ENCODE results near the gene GPR75.
"Not testable (repeated sequence)": the region's sequence is repeated elsewhere in the genome, so short reads cannot be mapped to it uniquely, and the experiment has no call there.

GPR75 gene

DNA sequence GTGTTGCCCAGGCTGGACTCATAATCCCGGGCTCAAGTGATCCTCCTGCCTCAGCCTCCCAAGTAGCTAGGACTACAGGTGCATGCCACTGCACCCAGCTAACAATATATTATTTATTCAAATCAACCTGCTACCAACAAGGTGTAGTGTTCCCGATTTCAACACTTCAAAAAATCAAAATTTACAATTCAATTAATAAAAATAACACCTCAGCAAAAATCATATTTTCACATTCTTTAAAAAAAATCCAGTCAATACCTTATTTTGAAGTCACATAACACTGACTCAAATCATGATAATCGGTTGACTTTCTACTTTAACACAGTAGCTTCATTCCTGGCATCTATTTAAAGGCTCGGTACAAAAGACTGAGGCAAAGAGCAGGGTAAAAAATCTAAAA is 7.2 kb downstream of the GPR75 start:
- POLR2A ChIA-PET, result interaction anchor here (0.6 kb wide), 1 partner anchor 13 kb away, joined by 3 read pairs; no protein-coding TSS in a partner anchor
- CTCF ChIA-PET, result no interaction called here

DNA sequence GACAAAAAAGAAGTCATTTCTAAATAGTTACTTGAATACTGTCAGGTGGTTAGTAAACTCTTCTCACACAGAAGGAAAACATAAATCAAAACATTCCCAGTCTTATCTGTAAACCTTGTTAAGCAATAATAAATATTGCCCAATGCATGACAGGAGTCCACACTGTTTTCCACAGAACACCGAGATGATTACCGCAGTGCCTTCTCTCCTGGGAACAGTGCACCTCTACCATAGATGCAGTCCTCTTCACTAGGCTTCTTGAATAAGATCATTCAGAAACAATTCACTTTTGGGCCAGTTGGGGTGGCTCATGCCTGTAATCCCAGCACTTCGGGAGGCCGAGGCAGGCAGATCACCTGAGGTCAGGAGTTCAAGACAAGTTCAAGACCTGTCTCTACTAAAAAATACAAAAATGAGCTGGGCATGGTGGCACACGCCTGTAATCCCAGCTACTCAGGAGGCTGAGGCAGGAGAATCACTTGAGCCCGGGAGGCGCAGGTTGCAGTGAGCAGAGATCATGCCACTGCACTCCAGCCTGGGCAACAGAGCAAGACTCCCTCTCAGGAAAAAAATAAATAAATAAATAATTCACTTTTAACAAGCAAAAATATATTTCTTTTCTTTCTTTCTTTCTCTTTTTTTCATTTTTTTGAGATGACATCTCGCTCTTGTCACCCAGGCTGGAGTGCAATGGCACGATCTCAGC is 8.6 kb downstream of the GPR75 start:
- H3K27ac ChIP-seq (ENCODE audit: extremely low read depth, low read depth, low read length); CTCF ChIA-PET; H3K9me3 ChIP-seq (ENCODE audit: control insufficient read depth, insufficient read depth, low read depth, low read length); POLR2A ChIA-PET; H3K4me1 ChIP-seq (ENCODE audit: control insufficient read depth, insufficient read depth, low read length); H3K4me3 ChIP-seq (ENCODE audit: low read depth, low read length): not testable (repeated sequence)
- H3K36me3 ChIP-seq (ENCODE audit: control insufficient read depth in 2 of 2, insufficient read depth in 1 of 2, low read length in 2 of 2), result peaks cover 0 to 21% of the 10 kb centered on the region in 2 experiments; a peak in 2 of 3 replicates

More for the DNA sequence above, 7.2 kb downstream of the GPR75 start:
- Histone ChIP-seq H3K4me3 (ENCODE audit: low read depth, low read length) (no peak overlapping the region), H3K4me1 (ENCODE audit: control insufficient read depth, insufficient read depth, low read length) (no peaks in the 10 kb centered on the region), H3K9me3 (ENCODE audit: control insufficient read depth, insufficient read depth, low read depth, low read length) (no peaks in the 10 kb centered on the region), H3K36me3 (ENCODE audit: control insufficient read depth in 2 of 2, insufficient read depth in 1 of 2, low read length in 2 of 2) (peaks cover 0 to 21% of the 10 kb centered on the region in 2 experiments; a peak in 2 of 3 replicates), H3K27ac (ENCODE audit: extremely low read depth, low read depth, low read length) (no peak overlapping the region)
- TF ChIP-seq, protein P1, sequence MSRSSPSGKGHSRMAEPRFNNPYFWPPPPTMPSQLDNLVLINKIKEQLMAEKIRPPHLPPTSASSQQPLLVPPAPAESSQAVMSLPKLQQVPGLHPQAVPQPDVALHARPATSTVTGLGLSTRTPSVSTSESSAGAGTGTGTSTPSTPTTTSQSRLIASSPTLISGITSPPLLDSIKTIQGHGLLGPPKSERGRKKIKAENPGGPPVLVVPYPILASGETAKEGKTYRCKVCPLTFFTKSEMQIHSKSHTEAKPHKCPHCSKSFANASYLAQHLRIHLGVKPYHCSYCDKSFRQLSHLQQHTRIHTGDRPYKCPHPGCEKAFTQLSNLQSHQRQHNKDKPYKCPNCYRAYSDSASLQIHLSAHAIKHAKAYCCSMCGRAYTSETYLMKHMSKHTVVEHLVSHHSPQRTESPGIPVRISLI (tag by site-specific recombination; IDR thresholded peaks at IDR 0.05), result no peak
- TF ChIP-seq ZNF776 (tag by site-specific recombination; IDR thresholded peaks at IDR 0.05; ENCODE audit: borderline replicate concordance), result no peak
- no peak for TF ChIP-seq ZXDB (tag by site-specific recombination; IDR thresholded peaks at IDR 0.05)
- no peak for TF ChIP-seq ZNF664 (tag by site-specific recombination; IDR thresholded peaks at IDR 0.05)
- TF ChIP-seq ZNF768 (tag by site-specific recombination; IDR thresholded peaks at IDR 0.05), result no peak
- no peak for TF ChIP-seq KLF7 (tag by site-specific recombination; IDR thresholded peaks at IDR 0.05; ENCODE audit: borderline replicate concordance)
- TF ChIP-seq ZNF302 (tag by site-specific recombination; IDR thresholded peaks at IDR 0.05; ENCODE audit: low read depth), result no peak
- TF ChIP-seq ZNF544 (tag by site-specific recombination; IDR thresholded peaks at IDR 0.05), result no peak
- no peak for TF ChIP-seq ZNF2 (tag by site-specific recombination; IDR thresholded peaks at IDR 0.05)
- TF ChIP-seq, protein P2, sequence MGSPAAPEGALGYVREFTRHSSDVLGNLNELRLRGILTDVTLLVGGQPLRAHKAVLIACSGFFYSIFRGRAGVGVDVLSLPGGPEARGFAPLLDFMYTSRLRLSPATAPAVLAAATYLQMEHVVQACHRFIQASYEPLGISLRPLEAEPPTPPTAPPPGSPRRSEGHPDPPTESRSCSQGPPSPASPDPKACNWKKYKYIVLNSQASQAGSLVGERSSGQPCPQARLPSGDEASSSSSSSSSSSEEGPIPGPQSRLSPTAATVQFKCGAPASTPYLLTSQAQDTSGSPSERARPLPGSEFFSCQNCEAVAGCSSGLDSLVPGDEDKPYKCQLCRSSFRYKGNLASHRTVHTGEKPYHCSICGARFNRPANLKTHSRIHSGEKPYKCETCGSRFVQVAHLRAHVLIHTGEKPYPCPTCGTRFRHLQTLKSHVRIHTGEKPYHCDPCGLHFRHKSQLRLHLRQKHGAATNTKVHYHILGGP (tag by site-specific recombination; IDR thresholded peaks at IDR 0.05), result no peak
- no peak for TF ChIP-seq ZNF37A (tag by site-specific recombination; IDR thresholded peaks at IDR 0.05)
- no peak for TF ChIP-seq MEIS1 (CRISPR knock-in tag; IDR thresholded peaks at IDR 0.05; ENCODE audit: borderline replicate concordance)
- no peak for TF ChIP-seq ZNF837 (tag by site-specific recombination; IDR thresholded peaks at IDR 0.05)
- TF ChIP-seq ZNF555 (tag by site-specific recombination; conservative IDR thresholded peaks at IDR 0.05), result no peak
- TF ChIP-seq ZNF175 (tag by site-specific recombination; IDR thresholded peaks at IDR 0.05), result no peak
- TF ChIP-seq KLF9 (tag by site-specific recombination; IDR thresholded peaks at IDR 0.05; ENCODE audit: low read depth), result no peak
- TF ChIP-seq, protein P3, sequence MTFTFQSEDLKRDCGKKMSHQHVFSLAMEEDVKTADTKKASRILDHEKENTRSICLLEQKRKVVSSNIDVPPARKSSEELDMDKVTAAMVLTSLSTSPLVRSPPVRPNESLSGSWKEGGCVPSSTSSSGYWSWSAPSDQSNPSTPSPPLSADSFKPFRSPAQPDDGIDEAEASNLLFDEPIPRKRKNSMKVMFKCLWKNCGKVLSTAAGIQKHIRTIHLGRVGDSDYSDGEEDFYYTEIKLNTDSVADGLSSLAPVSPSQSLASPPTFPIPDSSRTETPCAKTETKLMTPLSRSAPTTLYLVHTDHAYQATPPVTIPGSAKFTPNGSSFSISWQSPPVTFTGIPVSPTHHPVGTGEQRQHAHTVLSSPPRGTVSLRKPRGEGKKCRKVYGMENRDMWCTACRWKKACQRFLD (tag by site-specific recombination; IDR thresholded peaks at IDR 0.05), result no peak
- no peak for TF ChIP-seq ZNF174 (tag by site-specific recombination; IDR thresholded peaks at IDR 0.05)

DNA sequence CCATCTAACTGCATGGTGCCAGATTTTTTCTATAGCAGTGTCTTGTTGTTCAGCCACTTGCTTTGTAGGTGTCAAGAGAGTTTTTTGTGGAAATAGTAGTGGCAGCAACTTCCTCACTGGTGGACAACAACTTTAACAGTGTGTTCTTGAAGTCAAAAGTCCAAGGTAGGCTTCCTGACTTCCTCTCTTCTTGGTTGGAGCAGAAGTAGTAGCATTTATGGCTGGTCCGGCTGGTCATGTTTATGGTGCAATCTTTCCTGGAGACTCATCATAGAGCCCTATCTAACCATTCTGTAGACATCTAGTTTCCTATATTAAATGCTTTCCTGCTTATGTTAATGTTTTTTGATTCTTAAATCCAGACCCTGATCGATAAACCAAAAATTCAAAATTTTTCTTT is 11.7 kb downstream of the GPR75 start:
- CTCF ChIA-PET, result no interaction called here
- POLR2A ChIA-PET, result no interaction called here
- Histone ChIP-seq H3K36me3 (ENCODE audit: control insufficient read depth in 2 of 2, insufficient read depth in 1 of 2, low read length in 2 of 2) (peaks cover 0 to 2% of the 10 kb centered on the region in 2 experiments; a peak in 2 of 3 replicates), H3K27ac (ENCODE audit: extremely low read depth, low read depth, low read length) (no peak overlapping the region), H3K9me3 (ENCODE audit: control insufficient read depth, insufficient read depth, low read depth, low read length) (no peaks in the 10 kb centered on the region), H3K4me1 (ENCODE audit: control insufficient read depth, insufficient read depth, low read length) (no peaks in the 10 kb centered on the region), H3K4me3 (ENCODE audit: low read depth, low read length) (no peak overlapping the region)
- TF ChIP-seq REPIN1 (tag by site-specific recombination; IDR thresholded peaks at IDR 0.05; ENCODE audit: low read depth) (no peak), ZNF175 (tag by site-specific recombination; IDR thresholded peaks at IDR 0.05) (no peak), ZNF114 (tag by site-specific recombination; IDR thresholded peaks at IDR 0.05) (no peak), ZNF558 (tag by site-specific recombination; IDR thresholded peaks at IDR 0.05) (no peak), ZNF747 (tag by site-specific recombination; IDR thresholded peaks at IDR 0.05) (no peak), ZNF561 (tag by site-specific recombination; IDR thresholded peaks at IDR 0.05; ENCODE audit: borderline replicate concordance) (no peak), GLI4 (tag by site-specific recombination; IDR thresholded peaks at IDR 0.05) (no peak), ZNF404 (tag by site-specific recombination; IDR thresholded peaks at IDR 0.05) (no peak), ZFP69B (tag by site-specific recombination; IDR thresholded peaks at IDR 0.05) (no peak), ZNF335 (tag by site-specific recombination; conservative IDR thresholded peaks at IDR 0.05) (no peak), ZNF791 (tag by site-specific recombination; IDR thresholded peaks at IDR 0.05) (no peak), SETDB1 (IDR thresholded peaks at IDR 0.05; ENCODE audit: insufficient read length, low read length) (no peak)
- TF ChIP-seq, protein P1 (tag by site-specific recombination; IDR thresholded peaks at IDR 0.05), result no peak
